SH-SY5Y (cell line): Measurements from ENCODE around the gene DCUN1D2.

Source experiments
- GATA2 ChIP-seq: IDR thresholded peaks from 2 replicates; pipeline ENCODE4 v1.6.1; 2011; ENCODE audit warnings: mild to moderate bottlenecking, low read depth, low read length
- GATA3 ChIP-seq: IDR thresholded peaks from 2 replicates; pipeline ENCODE4 v1.6.1; 2011; ENCODE audit warnings: low read depth, mild to moderate bottlenecking, low read length, moderate library complexity

The DCUN1D2 gene

GRCh38 chr13:113452466-113452865, 38.0 kb downstream of the DCUN1D2 start:
- TF ChIP-seq GATA3 (no peak), GATA2 (no peak)

GRCh38 chr13:113451951-113452421, 38.5 kb downstream of the DCUN1D2 start:
- no peak for TF ChIP-seq GATA2
- TF ChIP-seq GATA3: no peak

GRCh38 chr13:113449693-113450347, 40.7 kb downstream of the DCUN1D2 start:
- TF ChIP-seq GATA2 (no peak), GATA3 (no peak)

GRCh38 chr13:113448885-113449692, 41.4 kb downstream of the DCUN1D2 start:
- TF ChIP-seq GATA3 (no peak), GATA2 (no peak)

GRCh38 chr13:113448545-113448884, 42.0 kb downstream of the DCUN1D2 start:
- no peak for TF ChIP-seq GATA3
- TF ChIP-seq GATA2: no peak

GRCh38 chr13:113447596-113447995, 42.9 kb downstream of the DCUN1D2 start:
- no peak for TF ChIP-seq GATA2
- no peak for TF ChIP-seq GATA3

- TF ChIP-seq GATA2 (no peak), GATA3 (no peak)
These were observed 44.0 kb downstream of the DCUN1D2 start for GRCh38 chr13:113446488-113446854.

GRCh38 chr13:113445791-113446487, 44.6 kb downstream of the DCUN1D2 start:
- TF ChIP-seq GATA2 (no peak), GATA3 (no peak)

GRCh38 chr13:113443991-113444390, 46.5 kb downstream of the DCUN1D2 start:
- TF ChIP-seq GATA2 (no peak), GATA3 (no peak)

GRCh38 chr13:113442985-113443362, 47.5 kb downstream of the DCUN1D2 start:
- TF ChIP-seq GATA3: no peak
- no peak for TF ChIP-seq GATA2

- TF ChIP-seq GATA2 (no peak), GATA3 (no peak)
These were observed 48.0 kb downstream of the DCUN1D2 start for GRCh38 chr13:113442354-113442984.

GRCh38 chr13:113441661-113442060, 48.9 kb downstream of the DCUN1D2 start:
- TF ChIP-seq GATA2: no peak
- no peak for TF ChIP-seq GATA3

GRCh38 chr13:113437408-113438010, 53.0 kb downstream of the DCUN1D2 start:
- TF ChIP-seq GATA2 (no peak), GATA3 (no peak)
